SKM-1 treated with dmso at 0.1 percent for 144 hours (cell line): ENCODE results near the gene SEMA4D.
A peak's percentile ranks its signal among the peaks of the same experiment; 100 is the strongest.

Experiments used
- DNase-seq: peaks from one replicate; lab custom pipeline; 2025; ENCODE audit not compliant: unreplicated experiment; lab: John Stamatoyannopoulos, UW

The SEMA4D gene

GRCh38 chr9:89502038-89502601 is 4.2 kb upstream of the SEMA4D start:
- no peak for DNase-seq

GRCh38 chr9:89501311-89501898 is 3.5 kb upstream of the SEMA4D start:
- no peak for DNase-seq

- no peak for DNase-seq
Observed at GRCh38 chr9:89500008-89500407, 2.1 kb upstream of the SEMA4D start.

- DNase-seq: peak; percentile 46
Observed at GRCh38 chr9:89498852-89499480, 1.1 kb upstream of the SEMA4D start.

- DNase-seq: no peak
Observed at GRCh38 chr9:89497257-89497963, 503 bp downstream of the SEMA4D start.

- no peak for DNase-seq
Observed at GRCh38 chr9:89496645-89497256, 1.2 kb downstream of the SEMA4D start.

GRCh38 chr9:89495824-89496560 is 1.9 kb downstream of the SEMA4D start:
- no peak for DNase-seq

GRCh38 chr9:89494199-89494598 is 3.7 kb downstream of the SEMA4D start:
- DNase-seq: no peak

- no peak for DNase-seq
Observed at GRCh38 chr9:89493671-89494070, 4.2 kb downstream of the SEMA4D start.

GRCh38 chr9:89493181-89493580 is 4.7 kb downstream of the SEMA4D start:
- DNase-seq: no peak

- no peak for DNase-seq
Observed at GRCh38 chr9:89492586-89492985, 5.3 kb downstream of the SEMA4D start.

GRCh38 chr9:89491694-89492093 is 6.2 kb downstream of the SEMA4D start:
- no peak for DNase-seq

GRCh38 chr9:89489548-89490530 is 8.1 kb downstream of the SEMA4D start:
- no peak for DNase-seq

GRCh38 chr9:89488936-89489335 is 9.0 kb downstream of the SEMA4D start:
- DNase-seq: no peak

- DNase-seq: no peak
Observed at GRCh38 chr9:89488131-89488530, 9.8 kb downstream of the SEMA4D start.

- DNase-seq: no peak
Observed at GRCh38 chr9:89486681-89487080, 11.2 kb downstream of the SEMA4D start.

- no peak for DNase-seq
Observed at GRCh38 chr9:89484475-89485404, 13.2 kb downstream of the SEMA4D start.

GRCh38 chr9:89483592-89484474 is 14.1 kb downstream of the SEMA4D start:
- DNase-seq: no peak
